Esophagus muscularis mucosa (tissue), 4 donors: ENCODE results near the gene TNN. TPM values are rescaled to one million over a fixed set of nuclear protein-coding genes. Genes with fewer than 3 reads are reported as not detected.

Experiments used
- DNase-seq: peaks from one replicate; pipeline ENCODE4 v3.0.0-alpha.2; 2017; ENCODE audit errors: extremely low spot score
- H3K27ac ChIP-seq, 4 donors: fragments of 200-600 bp; sonication (generic); replicated peaks in 1 of 4; 1 replicate in 3 of 4; 2 replicates in 1 of 4; pipeline ENCODE4 v1.5.1; 2016 to 2019; ENCODE audit warnings: mild to moderate bottlenecking in 1 of 4
- H3K27me3 ChIP-seq, 4 donors: fragments of 200-600 bp; sonication (generic); one replicate each; pipeline versions ENCODE4 v1.5.1 to v1.6.0; 2016 to 2019
- H3K36me3 ChIP-seq, 4 donors: fragments of 200-600 bp; sonication (generic); one replicate each; pipeline ENCODE4 v1.5.1; 2016 to 2019
- H3K4me1 ChIP-seq, 4 donors: fragments of 200-600 bp; sonication (generic); one replicate each; pipeline ENCODE4 v1.5.1; 2016 to 2019
- H3K4me3 ChIP-seq, 4 donors: fragments of 200-600 bp; sonication (generic); 1 replicate in 2 of 4; 2 replicates in 2 of 4; pipeline ENCODE4 v1.5.1; 2016 to 2019; ENCODE audit warnings: mild to moderate bottlenecking in 4 of 4, moderate library complexity in 1 of 4
- H3K9me3 ChIP-seq, 4 donors: fragments of 200-600 bp; sonication (generic); 1 replicate in 3 of 4; 2 replicates in 1 of 4; pipeline ENCODE4 v1.5.1; 2016 to 2019
- EP300 ChIP-seq: sonication (generic); formaldehyde crosslinking; IDR thresholded peaks from one replicate; pipeline ENCODE4 v1.6.1; 2017; ENCODE audit warnings: antibody characterized with exemption
- POLR2A ChIP-seq: fragments of 450-650 bp; IDR thresholded peaks from one replicate; pipeline ENCODE4 v1.6.1; 2017; ENCODE audit warnings: antibody characterized with exemption, moderate library complexity, mild to moderate bottlenecking, low read depth
- POLR2AphosphoS5 ChIP-seq, 2 donors: sonication (generic); formaldehyde crosslinking; IDR thresholded peaks; one replicate each; pipeline ENCODE4 v1.6.1; 2017; ENCODE audit warnings: antibody characterized with exemption in 2 of 2
- WGBS: methylation state at CpG from one replicate; pipeline ENCODE4 v1.1.5; 2018; 5-methylcytosine and 5-hydroxymethylcytosine counted together
- intact Hi-C: fragments of 100-400 bp; cut with DNase I; formaldehyde crosslinking; loops from one replicate; pipeline ENCODE4 v1.15.1; 2023
- total RNA-seq, 4 donors: library from RNA; depleted of rRNA; stranded (reverse); fragments of >200 nt; gene quantifications; one replicate each; pipeline versions ENCODE4 v1.1.0 to v1.2.1, GENCODE V29; 2016
- TF ChIP-seq, protein P1 (sequence below), 3 experiments: fragments of 200-600 bp in 2 of 3; fragments of 450-650 bp in 1 of 3; sonication (generic) in 2 of 3; IDR thresholded peaks; one replicate each; pipeline ENCODE4 v1.5.1; 2017 to 2019; ENCODE audit warnings: antibody characterized with exemption in 3 of 3, mild to moderate bottlenecking in 2 of 3, moderate library complexity in 1 of 3

TNN gene
- total RNA-seq, 4 donors from 2014 or later = under 0.01 to 0.45 (median 0.20) TPM

DNA sequence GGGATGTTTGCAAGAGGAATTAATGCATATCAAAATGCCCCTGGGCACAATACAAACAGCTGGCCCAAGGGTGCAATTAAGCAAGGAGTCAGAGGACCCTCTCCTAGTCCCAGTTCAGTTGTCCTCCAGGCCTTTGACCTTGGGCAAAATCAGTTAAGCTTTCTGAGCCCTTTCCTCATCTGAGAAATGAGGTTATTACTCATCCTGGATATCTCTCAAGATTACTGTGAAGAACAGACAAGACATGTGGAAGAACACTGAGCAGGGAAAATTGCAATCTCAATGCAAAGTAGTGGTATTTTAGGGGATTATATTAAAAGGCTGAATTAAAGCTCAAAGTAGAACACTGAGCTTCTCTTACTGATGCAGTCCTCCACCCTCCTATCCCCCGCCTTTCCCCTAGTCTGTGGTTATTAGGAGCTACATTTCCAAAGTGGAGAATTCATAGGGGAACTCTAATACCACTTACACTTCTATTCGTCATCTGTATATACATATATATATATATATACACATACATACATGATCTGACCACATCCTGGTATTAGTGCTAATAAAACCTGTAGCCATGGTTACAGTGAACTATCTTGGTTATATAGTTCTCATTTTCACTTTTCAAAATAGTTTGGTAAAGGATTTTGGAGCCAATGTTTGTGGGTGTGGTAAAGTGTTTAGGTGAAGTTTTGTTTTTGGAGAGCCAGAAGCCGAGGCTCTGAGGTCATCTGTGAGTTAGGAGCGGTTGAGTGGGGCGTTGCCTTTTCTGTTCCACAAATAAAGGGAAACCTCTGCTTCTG lies 106.9 kb downstream of the TNN start:
- no peak overlapping the region for H3K4me3 ChIP-seq
- H3K27ac ChIP-seq = no peak overlapping the region
- peaks cover 7 to 23% (median 13%) of the 10 kb centered on the region in 4 donors for H3K4me1 ChIP-seq
- DNase-seq = no peak
- H3K27me3 ChIP-seq = no peaks in the 10 kb centered on the region
- peaks cover 0 to 57% (median 23%) of the 10 kb centered on the region in 4 donors for H3K36me3 ChIP-seq
- no peaks in the 10 kb centered on the region for H3K9me3 ChIP-seq
- TF ChIP-seq EP300 (no peak), POLR2AphosphoS5 (IDR thresholded peaks at IDR 0.05) (no peak), POLR2A (no peak)
- TF ChIP-seq, protein P1, sequence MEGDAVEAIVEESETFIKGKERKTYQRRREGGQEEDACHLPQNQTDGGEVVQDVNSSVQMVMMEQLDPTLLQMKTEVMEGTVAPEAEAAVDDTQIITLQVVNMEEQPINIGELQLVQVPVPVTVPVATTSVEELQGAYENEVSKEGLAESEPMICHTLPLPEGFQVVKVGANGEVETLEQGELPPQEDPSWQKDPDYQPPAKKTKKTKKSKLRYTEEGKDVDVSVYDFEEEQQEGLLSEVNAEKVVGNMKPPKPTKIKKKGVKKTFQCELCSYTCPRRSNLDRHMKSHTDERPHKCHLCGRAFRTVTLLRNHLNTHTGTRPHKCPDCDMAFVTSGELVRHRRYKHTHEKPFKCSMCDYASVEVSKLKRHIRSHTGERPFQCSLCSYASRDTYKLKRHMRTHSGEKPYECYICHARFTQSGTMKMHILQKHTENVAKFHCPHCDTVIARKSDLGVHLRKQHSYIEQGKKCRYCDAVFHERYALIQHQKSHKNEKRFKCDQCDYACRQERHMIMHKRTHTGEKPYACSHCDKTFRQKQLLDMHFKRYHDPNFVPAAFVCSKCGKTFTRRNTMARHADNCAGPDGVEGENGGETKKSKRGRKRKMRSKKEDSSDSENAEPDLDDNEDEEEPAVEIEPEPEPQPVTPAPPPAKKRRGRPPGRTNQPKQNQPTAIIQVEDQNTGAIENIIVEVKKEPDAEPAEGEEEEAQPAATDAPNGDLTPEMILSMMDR (IDR thresholded peaks at IDR 0.05) = no peak
- 62% methylated on average over 5 of the region's 5 CpGs for WGBS
- intact Hi-C loops = no loop called here

DNA sequence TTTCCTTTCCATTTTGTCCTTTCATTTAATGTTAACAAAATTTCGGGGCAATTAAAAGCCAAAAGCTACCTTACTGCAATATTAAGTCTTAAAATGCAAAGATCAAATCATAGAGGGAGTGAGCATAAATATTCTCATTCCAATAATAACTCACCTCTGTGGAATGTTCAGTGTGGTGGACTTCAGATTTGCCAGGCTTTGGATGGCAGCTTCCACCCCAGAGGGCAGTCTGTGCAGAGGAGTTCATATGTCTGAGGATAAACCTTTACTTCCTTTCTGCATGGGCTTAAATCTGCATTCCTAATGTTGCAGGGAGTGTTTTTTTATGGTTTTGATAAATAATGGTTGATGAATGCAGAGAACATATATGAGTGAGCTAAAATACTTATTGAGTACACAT lies 108.6 kb downstream of the TNN start:
- Histone ChIP-seq H3K27me3 (no peaks in the 10 kb centered on the region), H3K4me3 (no peak overlapping the region), H3K9me3 (no peaks in the 10 kb centered on the region), H3K36me3 (peaks cover 0 to 54% (median 23%) of the 10 kb centered on the region in 4 donors), H3K27ac (no peak overlapping the region), H3K4me1 (peaks cover 11 to 25% (median 16%) of the 10 kb centered on the region in 4 donors)
- TF ChIP-seq POLR2A (no peak), POLR2AphosphoS5 (IDR thresholded peaks at IDR 0.05) (no peak), EP300 (no peak)
- TF ChIP-seq, protein P1 (IDR thresholded peaks at IDR 0.05) = no peak
- 88% methylated on average over 1 of the region's 1 CpG for WGBS
- intact Hi-C loops = no loop called here
- no peak for DNase-seq

DNA sequence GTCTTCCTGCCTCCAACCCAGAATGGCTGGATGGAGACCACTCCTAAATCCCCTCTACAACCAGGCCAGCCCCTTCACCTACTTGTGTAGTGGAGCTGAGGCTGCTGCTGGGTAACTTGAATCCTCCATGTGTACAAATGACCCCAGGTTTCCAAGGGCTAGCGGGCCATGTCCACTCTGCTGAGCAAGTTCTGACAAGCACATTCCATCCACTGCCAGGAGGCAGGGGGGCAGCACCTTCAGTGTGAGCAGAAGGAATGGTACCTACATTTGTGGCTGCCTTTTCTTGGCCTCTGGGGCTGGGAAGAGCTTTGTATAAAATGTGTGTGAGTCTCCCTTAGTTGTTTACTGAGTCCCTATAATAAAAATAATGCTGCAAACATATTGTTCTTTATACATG lies 110.4 kb downstream of the TNN start:
- Histone ChIP-seq H3K27me3 (no peaks in the 10 kb centered on the region), H3K4me3 (no peak overlapping the region), H3K27ac (no peak overlapping the region), H3K9me3 (no peaks in the 10 kb centered on the region), H3K4me1 (peaks cover 7 to 25% (median 19%) of the 10 kb centered on the region in 4 donors), H3K36me3 (peaks cover 0 to 43% (median 21%) of the 10 kb centered on the region in 4 donors)
- WGBS = 100% methylated on average over 1 of the region's 1 CpG
- intact Hi-C loops = no loop called here
- no peak for TF ChIP-seq POLR2A
- TF ChIP-seq EP300 = no peak
- TF ChIP-seq, protein P1 (IDR thresholded peaks at IDR 0.05) = no peak
- TF ChIP-seq POLR2AphosphoS5 (IDR thresholded peaks at IDR 0.05) = no peak
- no peak for DNase-seq

DNA sequence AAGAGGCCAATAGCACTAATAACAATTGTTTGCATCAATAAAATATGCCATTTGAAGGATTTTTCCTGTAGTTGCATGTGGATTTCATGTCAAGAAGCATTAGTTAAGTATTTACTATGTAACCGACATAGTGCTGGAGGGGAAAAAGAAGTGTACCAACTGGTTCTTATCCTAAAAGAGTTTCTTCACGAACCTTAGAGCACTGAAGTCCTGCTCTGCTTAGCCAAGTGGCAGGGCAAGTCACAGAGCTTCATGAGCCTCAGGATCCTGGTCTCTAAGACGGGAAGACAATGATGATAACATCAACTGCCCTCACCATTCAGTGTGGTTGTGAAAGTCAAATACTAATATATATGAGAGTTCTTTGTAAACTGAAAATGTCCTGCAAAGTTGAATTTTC lies 110.8 kb downstream of the TNN start:
- Histone ChIP-seq H3K4me1 (peaks cover 7 to 28% (median 21%) of the 10 kb centered on the region in 4 donors), H3K27me3 (no peaks in the 10 kb centered on the region), H3K4me3 (no peak overlapping the region), H3K27ac (no peak overlapping the region), H3K9me3 (no peaks in the 10 kb centered on the region), H3K36me3 (peaks cover 0 to 39% (median 20%) of the 10 kb centered on the region in 4 donors)
- DNase-seq = no peak
- intact Hi-C loops = no loop called here
- WGBS = 83% methylated on average over 3 of the region's 3 CpGs
- no peak for TF ChIP-seq POLR2A
- TF ChIP-seq POLR2AphosphoS5 (IDR thresholded peaks at IDR 0.05) = no peak
- TF ChIP-seq EP300 = no peak
- TF ChIP-seq, protein P1 (IDR thresholded peaks at IDR 0.05) = no peak
